Testis (tissue), 3 donors: Measurements from ENCODE around the gene CCDC167. TPM values are rescaled to one million over a fixed set of nuclear protein-coding genes. Genes with fewer than 3 reads are reported as not detected.

Experiments used
- DNase-seq: peaks from one replicate; pipeline ENCODE4 v3.0.0-alpha.2; 2019
- H3K27ac ChIP-seq, 2 donors: fragments of 200-600 bp; sonication (generic); one replicate each; pipeline ENCODE4 v1.5.1; 2019
- H3K27me3 ChIP-seq: fragments of 200-600 bp; sonication (generic); one replicate; pipeline ENCODE4 v1.5.1; 2019
- H3K36me3 ChIP-seq: fragments of 200-600 bp; sonication (generic); one replicate; pipeline ENCODE4 v1.5.1; 2017; ENCODE audit warnings: low read depth; ENCODE audit errors: missing control alignments
- H3K4me1 ChIP-seq: fragments of 200-600 bp; sonication (generic); one replicate; pipeline ENCODE4 v1.5.1; 2019
- H3K4me3 ChIP-seq, 2 donors: fragments of 200-600 bp; sonication (generic); one replicate each; pipeline ENCODE4 v1.5.1; 2017 to 2019
- H3K9me3 ChIP-seq: fragments of 200-600 bp; sonication (generic); one replicate; pipeline ENCODE4 v1.5.1; 2017
- CTCF ChIP-seq, 3 experiments: fragments of 450-650 bp in 2 of 3; fragments of 200-600 bp in 1 of 3; sonication (generic) in 1 of 3; IDR thresholded peaks; one replicate each; pipeline ENCODE4 v1.5.1; 2016 to 2019; ENCODE audit warnings: antibody characterized with exemption in 3 of 3, mild to moderate bottlenecking in 2 of 3, moderate library complexity in 1 of 3
- POLR2A ChIP-seq: fragments of 450-650 bp; IDR thresholded peaks from one replicate; pipeline ENCODE4 v1.6.1; 2017; ENCODE audit warnings: antibody characterized with exemption, mild to moderate bottlenecking, moderate library complexity
- WGBS, 2 donors: methylation state at CpG; one replicate each; pipeline ENCODE4 v1.1.5; 2018; 5-methylcytosine and 5-hydroxymethylcytosine counted together
- intact Hi-C: fragments of 100-400 bp; cut with DNase I; formaldehyde crosslinking; loops from one replicate; pipeline ENCODE4 v1.15.1; 2023; ENCODE audit warnings: low total_unique reads
- polyA plus RNA-seq: library from polyadenylated mRNA; stranded (reverse); fragments of 350-450 nt; fragmentation: Illumina TruSeq; extraction: RNeasy Lipid Tissue Mini Kit (QIAGEN cat#74804); gene quantifications from one replicate; pipeline ENCODE4 v1.2.3, GENCODE V29; 2014; ENCODE audit warnings: low read depth, low replicate concordance; ENCODE audit not compliant: insufficient read depth
- total RNA-seq, 2 donors: library from RNA; depleted of rRNA; stranded (reverse); fragments of >200 nt; gene quantifications; one replicate each; pipeline ENCODE4 v1.2.3, GENCODE V29; 2016

The CCDC167 gene
- total and polyA plus RNA-seq, 3 donors from 2014 or later: 65.2 to 73.5 (median 65.4) TPM

- Histone ChIP-seq H3K36me3 (no peaks in the 10 kb centered on the region), H3K27me3 (no peaks in the 10 kb centered on the region), H3K4me1 (peaks cover 10% of the 10 kb centered on the region), H3K27ac (no peak overlapping the region), H3K9me3 (no peaks in the 10 kb centered on the region), H3K4me3 (peak overlapping the region in 1 of 2 donors; percentile 41)
- DNase-seq: no peak
- 1 to 2% methylated on average over 34 to 54 of the region's 56 CpGs for WGBS, 2 donors
- TF ChIP-seq POLR2A: no peak
- no peak for TF ChIP-seq CTCF (IDR thresholded peaks at IDR 0.05)
- intact Hi-C loops: no loop called here
Measured at GRCh38 chr6:37535759-37536490, 36.2 kb upstream of the CCDC167 start.

GRCh38 chr6:37535428-37535758 lies 35.7 kb upstream of the CCDC167 start:
- DNase-seq: no peak
- Histone ChIP-seq H3K4me3 (peak overlapping the region in 1 of 2 donors; percentile 41), H3K9me3 (no peaks in the 10 kb centered on the region), H3K27me3 (no peaks in the 10 kb centered on the region), H3K4me1 (peaks cover 10% of the 10 kb centered on the region), H3K36me3 (no peaks in the 10 kb centered on the region), H3K27ac (no peak overlapping the region)
- no peak for TF ChIP-seq POLR2A
- no peak for TF ChIP-seq CTCF (IDR thresholded peaks at IDR 0.05)
- intact Hi-C loops: no loop called here
- 39 to 54% methylated on average over 5 of the region's 5 CpGs for WGBS, 2 donors

GRCh38 chr6:37534893-37535292 lies 35.2 kb upstream of the CCDC167 start:
- Histone ChIP-seq H3K27me3 (no peaks in the 10 kb centered on the region), H3K36me3 (no peaks in the 10 kb centered on the region), H3K27ac (no peak overlapping the region), H3K9me3 (no peaks in the 10 kb centered on the region), H3K4me1 (peaks cover 10% of the 10 kb centered on the region), H3K4me3 (no peak overlapping the region)
- no peak for DNase-seq
- intact Hi-C loops: no loop called here
- 60 to 66% methylated on average over 2 of the region's 2 CpGs for WGBS, 2 donors
- TF ChIP-seq CTCF (IDR thresholded peaks at IDR 0.05) (no peak), POLR2A (no peak)

GRCh38 chr6:37532122-37532521 lies 32.4 kb upstream of the CCDC167 start:
- H3K36me3 ChIP-seq: no peaks in the 10 kb centered on the region
- H3K4me3 ChIP-seq: no peak overlapping the region
- intact Hi-C loops: no loop called here
- 86 to 96% methylated on average over 3 of the region's 3 CpGs for WGBS, 2 donors
- no peaks in the 10 kb centered on the region for H3K27me3 ChIP-seq
- no peak for DNase-seq
- H3K4me1 ChIP-seq: peaks cover 10% of the 10 kb centered on the region
- H3K9me3 ChIP-seq: no peaks in the 10 kb centered on the region
- TF ChIP-seq CTCF (IDR thresholded peaks at IDR 0.05) (no peak), POLR2A (no peak)
- H3K27ac ChIP-seq: no peak overlapping the region

GRCh38 chr6:37531437-37532036 lies 31.8 kb upstream of the CCDC167 start:
- 73 to 94% methylated on average over 5 of the region's 5 CpGs for WGBS, 2 donors
- Histone ChIP-seq H3K27ac (no peak overlapping the region), H3K36me3 (no peaks in the 10 kb centered on the region), H3K4me3 (no peak overlapping the region), H3K9me3 (no peaks in the 10 kb centered on the region), H3K27me3 (no peaks in the 10 kb centered on the region), H3K4me1 (peaks cover 10% of the 10 kb centered on the region)
- DNase-seq: no peak
- TF ChIP-seq POLR2A (no peak), CTCF (IDR thresholded peaks at IDR 0.05) (no peak)
- intact Hi-C loops: no loop called here
